ENCODE results near the gene ALDH1L2. TPM values are rescaled to one million over a fixed set of nuclear protein-coding genes. Genes with fewer than 3 reads are reported as not detected.

The ALDH1L2 gene
- total RNA-seq, 3 donors from 2014 or later (not counting 1 experiment from before 2014, with no cell fraction given) = 1.1 TPM; not detected in 2

- peaks cover 39 to 41% of the 10 kb centered on the region in 2 donors for H3K4me1 Mint-ChIP-seq
- H3K27ac Mint-ChIP-seq = peak within 1 kb of the TSS; percentile 91 to 97
- peak within 1 kb of the TSS; percentile 98 for H3K27ac ChIP-seq (ENCODE audit: low read length)
- H3K36me3 ChIP-seq (ENCODE audit: control insufficient read depth, insufficient read depth, low read length) = peaks cover 13% of the 10 kb centered on the region
- H3K27me3 Mint-ChIP-seq (ENCODE audit: low read depth in 2 of 2) = peaks cover 16 to 17% of the 10 kb centered on the region in 2 donors
- peaks cover 2 to 3% of the 10 kb centered on the region in 2 donors for H3K9me3 Mint-ChIP-seq
- intact Hi-C loops (cut with micrococcal nuclease) = no loop called here
- peaks cover 8% of the 10 kb centered on the region for H3K4me1 ChIP-seq (ENCODE audit: control insufficient read depth, insufficient read depth, low read length)
- H3K4me3 Mint-ChIP-seq = peak within 1 kb of the TSS; percentile 97
- DNase-seq (peak; percentile 91 to 95), ATAC-seq (peak; percentile 95 to 99 (median 98))
- under 1% methylated on average over 85 of the region's 85 CpGs for WGBS (ENCODE audit: insufficient coverage)
- H3K36me3 Mint-ChIP-seq = no peaks in the 10 kb centered on the region
- TF ChIP-seq CTCF (IDR thresholded peaks at IDR 0.05) = no peak
- H3K9me3 ChIP-seq (ENCODE audit: control insufficient read depth, insufficient read depth, low read length) = no peaks in the 10 kb centered on the region
- H3K27me3 ChIP-seq (ENCODE audit: control insufficient read depth, insufficient read depth, low read length) = peaks cover 12% of the 10 kb centered on the region
- peak within 1 kb of the TSS; percentile 100 for H3K4me3 ChIP-seq (ENCODE audit: low read length)
Observed at GRCh38 chr12:105107494-105108371, 23.5 kb upstream of the ALDH1L2 start, which contains the start of gene WASHC4. Gene WASHC4, plus strand, starts transcription at chr12:105107731. Its CDS starts 70 bp downstream, at chr12:105107801.

GRCh38 chr12:105107171-105107493, 22.9 kb upstream of the ALDH1L2 start:
- DNase-seq (no peak), ATAC-seq (peak in 1 of 3 donors; percentile 1)
- TF ChIP-seq CTCF (IDR thresholded peaks at IDR 0.05) = no peak
- Mint-ChIP-seq H3K27me3 (ENCODE audit: low read depth in 2 of 2) (peaks cover 21 to 22% of the 10 kb centered on the region in 2 donors), H3K36me3 (no peaks in the 10 kb centered on the region), H3K4me1 (peaks cover 35 to 37% of the 10 kb centered on the region in 2 donors), H3K9me3 (peaks cover 2 to 3% of the 10 kb centered on the region in 2 donors), H3K4me3 (peak overlapping the region; percentile 97), H3K27ac (peak overlapping the region; percentile 91 to 97)
- Histone ChIP-seq H3K27ac (ENCODE audit: low read length) (peak overlapping the region; percentile 51), H3K9me3 (ENCODE audit: control insufficient read depth, insufficient read depth, low read length) (no peaks in the 10 kb centered on the region), H3K36me3 (ENCODE audit: control insufficient read depth, insufficient read depth, low read length) (peaks cover 7% of the 10 kb centered on the region), H3K4me1 (ENCODE audit: control insufficient read depth, insufficient read depth, low read length) (peaks cover 8% of the 10 kb centered on the region), H3K4me3 (ENCODE audit: low read length) (peak overlapping the region; percentile 75), H3K27me3 (ENCODE audit: control insufficient read depth, insufficient read depth, low read length) (peaks cover 12% of the 10 kb centered on the region)
- intact Hi-C loops (cut with micrococcal nuclease) = no loop called here
- WGBS (ENCODE audit: insufficient coverage) = 0% methylated on average over 14 of the region's 15 CpGs

GRCh38 chr12:105106621-105107020, 22.4 kb upstream of the ALDH1L2 start:
- Histone ChIP-seq H3K27ac (ENCODE audit: low read length) (no peak overlapping the region), H3K4me3 (ENCODE audit: low read length) (peak overlapping the region; percentile 75), H3K27me3 (ENCODE audit: control insufficient read depth, insufficient read depth, low read length) (peaks cover 12% of the 10 kb centered on the region), H3K4me1 (ENCODE audit: control insufficient read depth, insufficient read depth, low read length) (peaks cover 8% of the 10 kb centered on the region), H3K9me3 (ENCODE audit: control insufficient read depth, insufficient read depth, low read length) (no peaks in the 10 kb centered on the region), H3K36me3 (ENCODE audit: control insufficient read depth, insufficient read depth, low read length) (peaks cover 4% of the 10 kb centered on the region)
- Mint-ChIP-seq H3K36me3 (no peaks in the 10 kb centered on the region), H3K9me3 (peaks cover 2 to 3% of the 10 kb centered on the region in 2 donors), H3K27ac (peak overlapping the region; percentile 91 to 97), H3K27me3 (ENCODE audit: low read depth in 2 of 2) (peaks cover 24 to 27% of the 10 kb centered on the region in 2 donors), H3K4me3 (peak overlapping the region; percentile 97), H3K4me1 (peaks cover 30 to 32% of the 10 kb centered on the region in 2 donors)
- no peak for ATAC-seq
- DNase-seq = no peak
- 55% methylated on average over 5 of the region's 7 CpGs for WGBS (ENCODE audit: insufficient coverage)
- no peak for TF ChIP-seq CTCF (IDR thresholded peaks at IDR 0.05)
- intact Hi-C loops (cut with micrococcal nuclease) = no loop called here
